Astrocyte (in vitro differentiated cells and primary cell): ENCODE results near the gene GTF2IRD1.

Experiments used
- EZH2 ChIP-seq: IDR thresholded peaks from 2 replicates; pipeline ENCODE4 v1.6.1; 2012; ENCODE audit warnings: mild to moderate bottlenecking, low read length, inconsistent platforms; ENCODE audit not compliant: insufficient read depth
- TF ChIP-seq, protein P1 (sequence below): IDR thresholded peaks from 2 replicates; pipeline ENCODE4 v1.5.1; 2011; ENCODE audit warnings: low read depth, mild to moderate bottlenecking, inconsistent platforms, low read length, moderate library complexity; ENCODE audit not compliant: insufficient read depth

DNA sequence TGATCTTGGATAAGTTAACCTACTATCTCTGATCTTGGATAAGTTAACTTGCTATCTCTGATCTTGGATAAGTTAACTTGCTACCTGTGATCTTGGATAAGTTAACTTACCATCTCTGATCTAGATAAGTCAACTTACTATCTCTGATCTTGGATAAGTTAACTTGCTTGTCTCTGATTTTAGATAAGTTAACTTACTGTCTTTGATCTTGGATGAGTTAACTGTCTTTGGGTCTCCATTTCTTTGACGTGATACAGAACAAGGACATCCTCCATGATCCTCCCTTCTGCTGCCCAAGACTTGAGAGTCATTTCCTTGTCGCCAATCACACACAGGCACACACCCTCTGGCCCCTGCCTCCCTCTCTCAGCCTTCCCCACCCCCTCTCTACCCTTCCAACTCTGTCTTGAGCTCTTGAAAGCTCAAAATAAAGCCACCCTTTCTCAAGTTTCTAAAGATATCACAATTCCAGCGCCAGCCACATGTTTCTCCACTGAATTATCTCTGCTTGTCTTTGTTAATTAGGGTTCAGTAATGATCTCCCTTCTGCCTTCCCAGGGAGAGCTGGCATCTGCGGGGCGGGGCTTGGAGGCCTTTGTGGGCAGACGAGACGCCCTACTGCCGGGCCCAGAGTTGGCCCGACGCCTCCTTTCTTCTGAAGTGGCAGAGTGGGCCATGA is 118.7 kb downstream of the GTF2IRD1 start:
- TF ChIP-seq, protein P1, sequence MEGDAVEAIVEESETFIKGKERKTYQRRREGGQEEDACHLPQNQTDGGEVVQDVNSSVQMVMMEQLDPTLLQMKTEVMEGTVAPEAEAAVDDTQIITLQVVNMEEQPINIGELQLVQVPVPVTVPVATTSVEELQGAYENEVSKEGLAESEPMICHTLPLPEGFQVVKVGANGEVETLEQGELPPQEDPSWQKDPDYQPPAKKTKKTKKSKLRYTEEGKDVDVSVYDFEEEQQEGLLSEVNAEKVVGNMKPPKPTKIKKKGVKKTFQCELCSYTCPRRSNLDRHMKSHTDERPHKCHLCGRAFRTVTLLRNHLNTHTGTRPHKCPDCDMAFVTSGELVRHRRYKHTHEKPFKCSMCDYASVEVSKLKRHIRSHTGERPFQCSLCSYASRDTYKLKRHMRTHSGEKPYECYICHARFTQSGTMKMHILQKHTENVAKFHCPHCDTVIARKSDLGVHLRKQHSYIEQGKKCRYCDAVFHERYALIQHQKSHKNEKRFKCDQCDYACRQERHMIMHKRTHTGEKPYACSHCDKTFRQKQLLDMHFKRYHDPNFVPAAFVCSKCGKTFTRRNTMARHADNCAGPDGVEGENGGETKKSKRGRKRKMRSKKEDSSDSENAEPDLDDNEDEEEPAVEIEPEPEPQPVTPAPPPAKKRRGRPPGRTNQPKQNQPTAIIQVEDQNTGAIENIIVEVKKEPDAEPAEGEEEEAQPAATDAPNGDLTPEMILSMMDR, result no peak
- TF ChIP-seq EZH2, result no peak
